TTC549 (cell line): ENCODE measurements around the gene RAD18.

Experiments used
- FAIRE-seq: peaks from 2 replicates; lab custom pipeline; 2012; peaks lifted over from hg19 to GRCh38; lab: Jason Lieb, UNC

RAD18 gene, protein sequence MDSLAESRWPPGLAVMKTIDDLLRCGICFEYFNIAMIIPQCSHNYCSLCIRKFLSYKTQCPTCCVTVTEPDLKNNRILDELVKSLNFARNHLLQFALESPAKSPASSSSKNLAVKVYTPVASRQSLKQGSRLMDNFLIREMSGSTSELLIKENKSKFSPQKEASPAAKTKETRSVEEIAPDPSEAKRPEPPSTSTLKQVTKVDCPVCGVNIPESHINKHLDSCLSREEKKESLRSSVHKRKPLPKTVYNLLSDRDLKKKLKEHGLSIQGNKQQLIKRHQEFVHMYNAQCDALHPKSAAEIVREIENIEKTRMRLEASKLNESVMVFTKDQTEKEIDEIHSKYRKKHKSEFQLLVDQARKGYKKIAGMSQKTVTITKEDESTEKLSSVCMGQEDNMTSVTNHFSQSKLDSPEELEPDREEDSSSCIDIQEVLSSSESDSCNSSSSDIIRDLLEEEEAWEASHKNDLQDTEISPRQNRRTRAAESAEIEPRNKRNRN

DNA sequence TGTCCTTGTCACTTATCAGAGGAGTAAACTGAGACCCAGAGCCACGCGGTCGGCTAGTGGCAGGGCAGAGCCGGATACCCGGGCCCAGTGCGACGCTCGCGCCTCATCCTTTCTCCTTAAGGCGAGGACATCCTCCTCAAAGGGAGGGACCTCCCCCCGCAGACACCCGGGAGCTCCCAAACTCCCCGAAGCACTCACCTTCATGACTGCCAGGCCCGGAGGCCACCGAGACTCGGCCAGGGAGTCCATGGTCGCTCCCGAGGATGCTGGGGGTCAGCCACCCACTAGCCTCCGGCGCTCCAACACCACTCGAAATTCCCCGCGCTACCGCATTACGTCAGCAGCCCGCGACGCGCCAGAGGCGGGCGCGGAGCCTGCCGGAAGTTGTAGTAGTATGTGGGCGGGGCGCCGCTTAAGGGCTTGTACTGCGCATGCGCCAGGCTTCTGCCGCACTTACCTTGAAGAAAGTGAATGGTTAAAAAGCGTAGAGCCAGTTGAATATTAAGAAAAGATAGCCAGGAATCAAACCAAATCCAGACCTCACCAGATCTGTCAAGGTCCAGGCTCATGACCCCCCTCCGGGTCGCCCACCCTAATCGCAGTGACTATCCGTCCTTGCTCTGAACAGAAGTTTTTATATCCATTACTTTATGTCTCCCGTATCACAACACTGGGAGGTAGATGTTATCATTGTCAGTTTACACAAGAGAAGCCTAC is at the start of gene RAD18:
TSS of gene RAD18 (minus strand) at position 336 of the 717 bp plus-strand sequence. CDS start at position 249, 87 bp downstream.
- peak; percentile 34 for FAIRE-seq

GRCh38 chr3:9012521-9012920 is 49.2 kb upstream of the RAD18 start:
- no peak for FAIRE-seq

GRCh38 chr3:9009976-9010545 is 46.8 kb upstream of the RAD18 start:
- FAIRE-seq, result no peak

- FAIRE-seq, result no peak
These were observed 45.4 kb upstream of the RAD18 start for GRCh38 chr3:9008550-9009255.

DNA sequence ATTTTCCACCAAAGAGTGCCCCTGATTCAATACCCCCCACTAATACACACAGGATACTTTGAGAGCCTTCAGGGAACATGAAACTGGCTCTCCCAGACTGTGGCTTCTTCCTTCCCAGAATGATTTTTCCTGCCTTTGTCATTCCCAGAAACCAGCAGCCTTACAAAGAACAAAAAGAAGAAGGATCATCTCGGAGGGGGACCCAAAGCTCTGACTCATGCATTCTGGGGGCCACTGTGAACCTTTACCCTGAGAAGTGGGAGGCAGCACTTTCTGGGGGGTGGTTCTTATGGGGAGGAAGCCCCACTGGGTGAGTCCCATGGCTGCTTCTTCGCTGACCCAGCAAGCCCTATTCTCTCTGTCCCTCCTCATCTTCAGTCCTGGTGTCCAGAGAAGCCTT is 44.7 kb upstream of the RAD18 start:
- no peak for FAIRE-seq

- FAIRE-seq, result no peak
These were observed 43.9 kb upstream of the RAD18 start for GRCh38 chr3:9007213-9007612.

DNA sequence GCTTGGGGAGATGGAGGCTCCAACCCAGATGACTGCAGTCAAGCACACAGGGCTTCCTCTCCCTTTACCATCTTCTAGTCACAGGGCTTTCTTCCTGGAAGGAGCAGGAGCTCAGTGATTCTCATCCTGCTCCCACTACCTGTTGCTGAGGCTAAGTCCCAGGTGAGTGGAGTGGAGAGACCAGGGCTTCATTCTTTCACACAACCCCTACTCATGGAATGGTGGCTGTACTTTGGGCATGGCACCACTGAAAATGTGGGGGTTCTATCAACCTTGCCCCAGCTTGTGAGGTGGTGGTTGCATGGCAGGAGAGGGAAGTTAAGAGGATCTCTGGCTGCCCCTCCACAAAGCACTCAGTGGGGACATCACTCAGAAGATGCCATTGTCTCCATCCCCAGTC is 36.8 kb upstream of the RAD18 start:
- FAIRE-seq, result no peak

- no peak for FAIRE-seq
These were observed 33.9 kb upstream of the RAD18 start for GRCh38 chr3:8997151-8997550.

DNA sequence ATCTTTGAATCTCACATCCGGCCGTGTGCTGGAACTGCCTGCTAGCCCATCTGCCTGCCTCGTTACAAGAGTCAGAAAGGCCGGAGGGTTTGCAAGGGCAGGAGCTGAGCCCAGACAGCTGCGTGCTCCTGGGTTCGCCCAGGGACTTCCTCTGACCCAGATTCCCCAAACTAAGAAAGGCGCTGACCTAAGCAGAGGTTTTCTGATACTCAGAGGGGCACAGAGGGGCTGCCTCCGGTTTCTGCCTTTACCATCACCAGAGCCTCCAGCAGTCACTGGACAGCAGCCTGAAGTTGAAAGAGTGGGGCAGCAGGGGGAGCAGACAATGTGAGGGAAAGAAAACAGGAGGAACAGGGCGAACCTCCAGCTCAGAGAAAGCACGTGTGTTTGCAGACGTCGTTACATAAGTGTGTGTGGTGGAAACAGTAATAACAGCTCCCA is 33.4 kb upstream of the RAD18 start:
- FAIRE-seq, result no peak

DNA sequence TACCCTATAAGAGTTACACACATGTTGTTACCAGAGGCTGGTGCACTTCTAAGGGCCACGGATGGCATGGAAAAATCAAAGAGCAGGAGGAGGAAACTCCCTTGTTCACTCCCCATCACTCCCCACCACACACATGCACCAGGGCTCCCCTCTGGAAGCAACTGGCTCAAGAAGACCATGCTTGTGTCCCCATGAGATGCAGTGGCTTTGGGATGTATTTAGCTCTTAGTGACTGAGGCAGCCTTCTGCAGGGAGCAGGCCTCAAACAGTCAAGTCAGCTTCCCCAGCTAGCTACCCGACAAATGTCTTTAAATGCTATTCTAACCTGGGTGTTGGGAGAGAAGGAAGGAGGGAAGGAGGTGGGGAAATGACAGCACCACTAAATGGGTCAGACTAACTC is 32.9 kb upstream of the RAD18 start:
- FAIRE-seq, result no peak

GRCh38 chr3:8994226-8994625 is 31.0 kb upstream of the RAD18 start:
- no peak for FAIRE-seq

DNA sequence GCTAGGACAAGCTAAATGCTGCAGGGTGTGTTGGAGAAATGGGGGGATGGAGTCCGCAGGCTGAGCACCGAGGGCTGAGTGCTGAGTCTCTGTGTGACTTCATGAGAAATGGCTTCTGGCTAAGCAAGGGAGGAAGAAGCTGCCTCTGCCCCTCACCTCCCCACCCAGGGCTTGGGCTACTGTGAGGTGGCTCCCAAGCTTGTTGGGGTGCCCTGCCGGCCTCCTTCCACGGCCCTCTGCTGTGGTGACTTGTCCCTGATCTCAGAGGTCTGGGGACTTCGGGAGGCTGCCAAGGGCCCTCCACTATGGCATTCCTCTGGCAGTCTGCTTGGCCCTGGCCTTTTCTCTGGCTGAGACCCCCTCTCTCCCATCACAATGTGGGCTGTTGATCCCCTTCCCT is 30.1 kb upstream of the RAD18 start:
- no peak for FAIRE-seq

GRCh38 chr3:8992854-8993253 is 29.6 kb upstream of the RAD18 start:
- no peak for FAIRE-seq

GRCh38 chr3:8992199-8992598 is 28.9 kb upstream of the RAD18 start:
- FAIRE-seq, result no peak

- no peak for FAIRE-seq
These were observed 27.3 kb upstream of the RAD18 start for GRCh38 chr3:8990266-8991215.

DNA sequence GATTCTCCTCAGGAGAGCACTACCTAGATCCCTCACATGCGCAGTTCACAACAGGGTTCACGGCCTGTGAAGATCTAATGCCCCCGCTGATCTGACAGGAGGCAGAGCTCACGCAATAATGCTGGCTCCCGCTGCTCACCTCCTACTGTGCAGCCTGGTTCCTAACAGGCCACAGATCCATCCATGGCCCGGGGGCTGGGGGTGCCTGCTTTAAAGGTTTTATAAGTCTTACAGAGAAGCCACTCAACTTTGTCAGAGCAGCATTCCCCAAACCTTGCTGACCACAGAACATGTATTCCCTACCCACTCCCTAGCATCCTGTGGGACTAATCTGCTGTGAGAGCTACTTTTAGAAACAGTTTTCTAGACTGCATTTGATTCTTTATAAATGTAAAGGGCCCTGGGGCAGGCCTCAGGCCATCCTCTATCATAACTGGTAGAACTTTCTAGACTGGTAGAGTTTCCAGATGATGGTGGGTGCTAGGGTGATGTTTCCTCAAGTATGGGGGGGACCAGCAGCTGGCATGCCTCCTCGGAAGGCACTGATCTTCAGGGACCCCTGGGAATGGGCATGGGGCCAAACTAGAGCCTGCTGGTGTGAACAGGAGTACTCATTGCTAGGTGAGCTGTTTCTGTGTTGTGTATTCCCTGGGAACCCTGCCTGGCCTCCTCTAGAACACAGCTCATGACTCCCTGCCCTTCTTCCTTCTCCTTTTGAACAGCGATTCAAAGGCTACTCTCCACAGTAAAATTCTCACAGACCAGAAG is 25.7 kb upstream of the RAD18 start:
- FAIRE-seq, result no peak

- no peak for FAIRE-seq
These were observed 25.0 kb upstream of the RAD18 start for GRCh38 chr3:8988384-8988655.

DNA sequence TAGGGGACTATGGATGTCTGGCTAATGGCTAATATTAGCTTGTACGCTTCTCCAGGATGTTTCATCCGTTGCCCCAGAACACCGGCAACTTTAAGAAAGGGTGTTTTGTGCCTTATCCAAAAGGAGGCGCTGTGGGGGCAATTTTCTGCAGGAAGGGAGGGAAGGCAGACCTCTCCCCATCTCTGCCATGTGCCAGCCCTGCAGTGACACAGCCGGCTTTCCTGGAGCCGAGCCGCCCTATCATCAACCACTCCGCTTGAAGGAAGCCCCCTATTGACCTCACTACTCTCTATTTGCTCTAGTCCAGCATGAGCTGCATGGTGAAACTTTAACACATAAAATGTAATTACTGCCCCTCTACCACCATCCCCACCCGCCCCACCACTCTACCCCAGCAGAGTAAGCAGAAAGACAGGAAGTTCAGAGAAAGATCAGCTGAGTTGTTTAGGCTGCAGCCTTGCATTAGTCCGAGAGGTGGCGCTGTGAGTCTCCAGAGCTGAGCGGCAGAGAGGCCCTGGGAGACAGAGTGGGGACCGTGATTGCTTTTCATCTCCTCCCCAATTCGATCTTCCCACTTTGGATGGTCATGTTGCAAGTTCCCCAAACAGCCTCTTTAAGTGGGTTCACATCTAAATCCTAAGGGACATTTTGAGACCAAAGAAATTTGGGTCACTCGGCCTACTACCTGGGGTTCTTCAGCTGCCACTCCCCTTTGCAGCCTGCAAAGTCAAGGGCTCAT is 24.5 kb upstream of the RAD18 start:
- no peak for FAIRE-seq

DNA sequence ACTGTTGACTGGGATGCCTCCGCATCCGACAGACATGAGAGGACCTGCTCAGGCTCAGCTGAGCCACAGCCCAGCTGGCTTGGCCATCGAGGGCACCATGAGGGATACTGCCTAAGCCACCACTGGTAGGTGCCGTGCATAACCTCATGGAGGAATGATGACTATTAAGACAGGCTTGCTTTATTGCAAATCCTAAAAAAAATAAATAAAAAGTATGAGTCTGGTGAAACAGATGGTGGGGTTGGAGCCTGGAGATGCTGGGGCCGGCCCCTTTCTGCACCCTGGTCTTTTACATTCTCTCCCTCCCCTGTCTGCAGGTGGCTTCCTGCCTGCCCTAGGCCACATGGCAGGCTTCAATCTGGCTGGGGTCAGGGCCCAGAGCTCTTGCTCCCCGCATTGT is 24.0 kb upstream of the RAD18 start:
- FAIRE-seq, result no peak

DNA sequence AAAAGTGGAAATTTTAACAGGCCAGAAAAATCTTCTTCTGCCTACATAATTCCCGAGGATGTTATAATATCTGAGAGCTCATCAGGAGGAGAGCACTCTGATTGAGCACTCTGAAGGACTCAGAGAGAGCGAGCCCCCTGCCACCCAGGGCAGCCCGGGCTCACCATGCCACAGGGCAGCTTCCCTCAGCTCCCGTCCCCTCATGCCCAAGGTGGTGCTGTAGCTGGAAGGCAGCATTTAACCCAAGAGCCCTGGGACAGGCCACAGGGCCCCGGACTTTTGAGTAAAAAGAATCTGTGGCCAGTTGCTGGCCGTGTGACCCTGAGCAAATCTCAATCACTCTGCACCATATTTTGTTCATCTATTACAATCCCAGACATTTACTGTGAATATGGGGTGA is 23.5 kb upstream of the RAD18 start:
- FAIRE-seq, result no peak
